Prostate gland (tissue), 2 donors: Measurements from ENCODE around the gene TSHZ2. TPM values are rescaled to one million over a fixed set of nuclear protein-coding genes. Genes with fewer than 3 reads are reported as not detected.

Source experiments
- DNase-seq: peaks from one replicate; pipeline ENCODE4 v3.0.0-alpha.2; 2019; ENCODE audit warnings: low spot score
- H3K27ac ChIP-seq, 2 donors: fragments of 200-600 bp; sonication (generic); 2 replicates each; pipeline ENCODE4 v1.5.1; 2017 to 2019
- H3K27me3 ChIP-seq: fragments of 200-600 bp; sonication (generic); replicated peaks from 2 replicates; pipeline ENCODE4 v1.5.1; 2019; ENCODE audit not compliant: insufficient read depth
- H3K36me3 ChIP-seq, 2 donors: fragments of 200-600 bp; sonication (generic); 1 replicate in 1 of 2; 2 replicates in 1 of 2; pipeline versions ENCODE4 v1.5.1 to v1.8.1; 2017 to 2019
- H3K4me1 ChIP-seq: fragments of 200-600 bp; sonication (generic); replicated peaks from 2 replicates; pipeline ENCODE4 v1.5.1; 2019
- H3K4me3 ChIP-seq, 2 donors: fragments of 200-600 bp; sonication (generic); 2 replicates each; pipeline ENCODE4 v1.5.1; 2017 to 2019
- H3K9me3 ChIP-seq: fragments of 200-600 bp; sonication (generic); 2 replicates; pipeline ENCODE4 v1.5.1; 2017
- POLR2A ChIP-seq: fragments of 450-650 bp; IDR thresholded peaks from one replicate; pipeline ENCODE4 v1.6.1; 2016; ENCODE audit warnings: antibody characterized with exemption, mild to moderate bottlenecking
- POLR2AphosphoS5 ChIP-seq: sonication (generic); formaldehyde crosslinking; IDR thresholded peaks from one replicate; pipeline ENCODE4 v1.6.1; 2017; ENCODE audit warnings: antibody characterized with exemption
- WGBS: methylation state at CpG from one replicate; pipeline ENCODE4 v1.1.5; 2018; 5-methylcytosine and 5-hydroxymethylcytosine counted together
- intact Hi-C: fragments of 100-400 bp; cut with DNase I; formaldehyde crosslinking; loops from one replicate; pipeline ENCODE4 v1.14.2; 2022
- total RNA-seq, 2 donors: library from RNA; depleted of rRNA; stranded (reverse); fragments of >200 nt; gene quantifications; one replicate each; pipeline ENCODE4 v1.1.0, GENCODE V29; 2016
- TF ChIP-seq, protein P1 (sequence below), 4 experiments: fragments of 200-600 bp in 2 of 4; fragments of 450-650 bp in 2 of 4; sonication (generic) in 2 of 4; IDR thresholded peaks; 1 replicate in 3 of 4; 2 replicates in 1 of 4; pipeline ENCODE4 v1.5.1; 2016 to 2019; ENCODE audit warnings: antibody characterized with exemption in 4 of 4, mild to moderate bottlenecking in 2 of 4, moderate library complexity in 2 of 4

TSHZ2 gene
- total RNA-seq, 2 donors from 2014 or later = 9.8 to 35.1 TPM

DNA sequence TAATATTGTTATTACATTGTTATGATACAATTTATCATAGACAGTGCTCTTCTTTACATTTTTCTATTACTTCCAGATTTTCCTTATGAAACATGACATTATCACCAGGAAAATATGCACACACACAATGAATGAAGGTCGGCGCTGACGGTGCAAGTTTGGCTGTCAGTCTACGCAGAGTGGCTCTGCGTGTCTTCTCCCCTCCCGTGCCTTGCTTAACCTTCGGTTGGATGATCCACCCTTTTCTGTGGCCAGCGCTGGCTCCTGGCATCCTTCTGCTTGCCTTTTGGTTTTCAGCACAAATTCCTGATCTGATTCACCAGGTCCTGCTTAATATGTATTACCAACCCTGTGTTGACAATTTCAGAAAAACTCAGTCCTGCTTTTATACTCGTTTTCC, 157.4 kb downstream of the TSHZ2 start:
- WGBS = 93% methylated on average over 9 of the region's 9 CpGs
- Histone ChIP-seq H3K36me3 (no peaks in the 10 kb centered on the region), H3K27ac (no peak overlapping the region), H3K4me1 (no peaks in the 10 kb centered on the region), H3K27me3 (no peaks in the 10 kb centered on the region), H3K4me3 (no peak overlapping the region), H3K9me3 (no peaks in the 10 kb centered on the region)
- DNase-seq = no peak
- no peak for TF ChIP-seq POLR2A
- TF ChIP-seq POLR2AphosphoS5 = no peak
- TF ChIP-seq, protein P1, sequence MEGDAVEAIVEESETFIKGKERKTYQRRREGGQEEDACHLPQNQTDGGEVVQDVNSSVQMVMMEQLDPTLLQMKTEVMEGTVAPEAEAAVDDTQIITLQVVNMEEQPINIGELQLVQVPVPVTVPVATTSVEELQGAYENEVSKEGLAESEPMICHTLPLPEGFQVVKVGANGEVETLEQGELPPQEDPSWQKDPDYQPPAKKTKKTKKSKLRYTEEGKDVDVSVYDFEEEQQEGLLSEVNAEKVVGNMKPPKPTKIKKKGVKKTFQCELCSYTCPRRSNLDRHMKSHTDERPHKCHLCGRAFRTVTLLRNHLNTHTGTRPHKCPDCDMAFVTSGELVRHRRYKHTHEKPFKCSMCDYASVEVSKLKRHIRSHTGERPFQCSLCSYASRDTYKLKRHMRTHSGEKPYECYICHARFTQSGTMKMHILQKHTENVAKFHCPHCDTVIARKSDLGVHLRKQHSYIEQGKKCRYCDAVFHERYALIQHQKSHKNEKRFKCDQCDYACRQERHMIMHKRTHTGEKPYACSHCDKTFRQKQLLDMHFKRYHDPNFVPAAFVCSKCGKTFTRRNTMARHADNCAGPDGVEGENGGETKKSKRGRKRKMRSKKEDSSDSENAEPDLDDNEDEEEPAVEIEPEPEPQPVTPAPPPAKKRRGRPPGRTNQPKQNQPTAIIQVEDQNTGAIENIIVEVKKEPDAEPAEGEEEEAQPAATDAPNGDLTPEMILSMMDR (IDR thresholded peaks at IDR 0.05) = no peak
- intact Hi-C loops = no loop called here

DNA sequence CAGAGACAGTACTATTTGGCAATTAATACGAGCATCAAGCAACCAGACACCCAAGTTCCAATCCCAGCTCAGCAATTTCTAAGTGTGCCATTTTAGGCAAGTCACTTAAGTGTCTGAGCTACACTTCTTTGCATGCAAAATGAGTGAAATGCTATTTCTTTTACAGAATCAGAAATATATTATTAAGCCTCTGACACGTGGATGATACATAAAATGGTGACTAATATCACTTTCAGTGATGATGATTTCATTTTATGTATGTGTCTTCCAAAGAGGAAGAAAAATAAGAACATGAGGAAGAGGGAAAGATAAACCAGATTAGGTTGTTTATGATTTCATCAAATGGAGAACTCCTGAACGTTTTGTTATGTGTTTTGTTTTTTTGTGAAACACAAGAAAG, 158.6 kb downstream of the TSHZ2 start:
- no peaks in the 10 kb centered on the region for H3K36me3 ChIP-seq
- 53% methylated on average over 3 of the region's 3 CpGs for WGBS
- intact Hi-C loops = no loop called here
- H3K4me3 ChIP-seq = no peak overlapping the region
- no peaks in the 10 kb centered on the region for H3K4me1 ChIP-seq
- TF ChIP-seq POLR2A (no peak), POLR2AphosphoS5 (no peak)
- TF ChIP-seq, protein P1 (IDR thresholded peaks at IDR 0.05) = no peak
- no peaks in the 10 kb centered on the region for H3K9me3 ChIP-seq
- no peaks in the 10 kb centered on the region for H3K27me3 ChIP-seq
- DNase-seq = no peak
- no peak overlapping the region for H3K27ac ChIP-seq

DNA sequence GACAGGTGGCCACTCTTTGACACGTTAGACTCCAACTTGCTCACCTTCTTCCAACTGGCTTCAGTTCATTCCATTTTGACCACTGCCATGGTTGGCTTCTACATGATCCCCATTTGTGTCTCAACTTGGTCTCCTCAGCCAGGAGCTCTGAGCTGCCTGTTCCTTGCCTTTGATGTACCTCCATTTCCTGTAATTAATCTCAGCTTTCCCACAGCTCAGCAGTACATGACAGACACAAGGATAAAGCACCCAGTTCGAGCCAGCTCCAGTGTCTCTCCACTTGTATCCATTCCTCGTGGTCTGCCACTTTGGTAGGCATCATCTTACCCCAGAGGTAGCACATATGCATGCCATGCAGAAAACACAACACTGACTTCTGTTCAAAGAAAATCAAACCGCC, 161.0 kb downstream of the TSHZ2 start:
- Histone ChIP-seq H3K9me3 (no peaks in the 10 kb centered on the region), H3K27ac (no peak overlapping the region), H3K27me3 (no peaks in the 10 kb centered on the region), H3K4me1 (no peaks in the 10 kb centered on the region), H3K4me3 (no peak overlapping the region), H3K36me3 (no peaks in the 10 kb centered on the region)
- TF ChIP-seq POLR2AphosphoS5 (no peak), POLR2A (no peak)
- TF ChIP-seq, protein P1 (IDR thresholded peaks at IDR 0.05) = no peak
- intact Hi-C loops = no loop called here
- no peak for DNase-seq
- 57% methylated on average over 4 of the region's 4 CpGs for WGBS

DNA sequence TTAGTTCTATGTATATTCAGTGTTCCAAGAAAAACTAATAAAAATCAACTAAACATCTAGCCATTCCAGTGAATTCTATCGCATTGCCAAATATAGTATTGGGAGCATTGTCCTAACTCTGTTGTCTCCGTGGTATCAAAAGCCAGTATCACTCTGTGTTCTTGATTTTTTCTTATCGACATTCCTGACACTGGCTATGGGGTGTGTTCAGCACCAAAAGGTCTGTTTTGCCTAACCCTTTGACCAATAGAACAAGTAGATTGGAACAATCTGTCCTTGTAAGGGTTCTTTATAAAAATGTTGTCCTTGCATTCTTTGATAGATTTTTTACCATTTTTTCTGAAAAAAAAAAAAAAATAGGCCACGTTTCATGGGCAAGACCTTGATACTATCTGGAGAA, 161.5 kb downstream of the TSHZ2 start:
- DNase-seq = no peak
- 73% methylated on average over 4 of the region's 4 CpGs for WGBS
- Histone ChIP-seq H3K4me3 (no peak overlapping the region), H3K27me3 (no peaks in the 10 kb centered on the region), H3K27ac (no peak overlapping the region), H3K4me1 (no peaks in the 10 kb centered on the region), H3K36me3 (no peaks in the 10 kb centered on the region), H3K9me3 (no peaks in the 10 kb centered on the region)
- TF ChIP-seq POLR2AphosphoS5 (no peak), POLR2A (no peak)
- TF ChIP-seq, protein P1 (IDR thresholded peaks at IDR 0.05) = no peak
- intact Hi-C loops = no loop called here

DNA sequence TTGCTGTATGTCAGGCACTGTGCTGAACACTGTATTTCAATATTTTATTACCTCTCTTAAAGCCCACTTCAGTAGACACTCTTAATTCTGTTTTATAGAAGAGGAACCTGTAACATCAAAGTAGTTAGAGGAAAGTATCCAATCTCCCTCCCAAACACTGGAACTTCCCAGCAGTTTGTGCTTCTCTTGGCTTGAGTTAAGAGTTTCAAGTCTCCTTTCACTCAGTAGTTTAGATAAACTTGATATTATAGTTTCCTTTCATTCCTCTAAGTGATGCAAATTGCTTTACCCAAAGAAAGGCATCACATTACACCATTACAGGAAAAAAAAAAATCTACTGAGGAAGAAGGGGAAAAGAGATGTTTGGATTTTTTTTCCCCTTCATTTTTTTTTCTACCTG, 164.3 kb downstream of the TSHZ2 start:
- TF ChIP-seq, protein P1 (IDR thresholded peaks at IDR 0.05) = no peak
- no peak for TF ChIP-seq POLR2AphosphoS5
- no peak for TF ChIP-seq POLR2A
- Histone ChIP-seq H3K4me1 (no peaks in the 10 kb centered on the region), H3K27ac (no peak overlapping the region), H3K27me3 (no peaks in the 10 kb centered on the region), H3K36me3 (no peaks in the 10 kb centered on the region), H3K9me3 (no peaks in the 10 kb centered on the region), H3K4me3 (no peak overlapping the region)
- no peak for DNase-seq
- intact Hi-C loops = no loop called here
